Measurements from ENCODE around the gene OPCML.

The OPCML gene

DNA sequence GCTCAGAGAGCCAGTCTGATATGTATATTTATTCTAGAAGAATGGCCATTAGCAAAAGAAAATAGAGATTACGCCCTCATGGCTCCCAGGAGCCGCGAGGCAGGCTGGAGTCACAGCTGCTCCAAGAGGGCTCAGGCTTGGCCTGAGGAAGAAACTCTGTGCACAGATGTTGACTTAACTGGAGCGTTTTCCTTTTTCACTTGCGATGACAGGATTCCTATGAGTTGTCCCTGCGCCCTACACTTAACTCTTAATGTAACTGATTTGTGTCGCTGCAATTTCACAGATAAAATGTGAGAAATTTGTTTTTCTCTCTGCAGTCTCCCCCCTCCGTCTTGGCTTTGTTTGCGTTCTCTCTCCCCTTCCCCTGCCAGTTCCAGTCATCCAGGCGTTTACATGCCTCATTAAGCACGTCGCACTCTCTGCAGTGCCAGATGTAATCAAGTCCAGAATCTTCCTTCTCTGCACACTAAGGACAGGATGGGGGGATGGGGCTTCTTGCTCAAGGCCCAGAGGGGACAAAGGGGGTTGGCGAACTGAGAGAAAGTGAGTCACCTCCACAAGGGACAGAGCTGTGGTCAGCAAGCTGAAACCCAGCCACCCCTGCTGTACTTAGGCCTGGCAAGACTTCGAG, 1101.8 kb downstream of the OPCML start:
- TF ChIP-seq CTCF (conservative IDR thresholded peaks at IDR 0.05) = no peak
- peak overlapping the region; percentile 21; the same call in 1 of the 2 replicates for H3K27ac ChIP-seq

- TF ChIP-seq CTCF (conservative IDR thresholded peaks at IDR 0.05) = no peak
- no peak overlapping the region; the same call in 1 of the 2 replicates for H3K27ac ChIP-seq
Observed at GRCh38 chr11:132429685-132430084, 1102.6 kb downstream of the OPCML start.

DNA sequence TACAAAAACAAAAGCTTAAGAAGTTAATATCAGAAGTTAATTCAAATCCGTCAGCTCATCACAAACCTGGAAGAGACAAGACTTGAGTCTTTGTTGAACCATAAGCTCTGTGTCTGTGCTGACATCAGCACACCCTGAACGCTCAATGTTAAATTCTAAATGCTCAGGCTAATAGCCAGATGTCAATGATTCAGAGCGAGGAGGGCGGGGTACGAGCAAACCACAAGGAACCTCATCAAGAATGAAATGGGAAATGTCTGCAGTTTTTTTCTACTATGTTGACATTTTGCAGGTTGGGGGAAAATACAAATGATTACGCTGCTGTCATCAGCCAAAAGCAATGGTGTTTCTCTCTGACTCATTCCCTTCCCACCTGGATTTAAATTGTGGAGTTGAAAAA, 1104.7 kb downstream of the OPCML start:
- TF ChIP-seq CTCF (conservative IDR thresholded peaks at IDR 0.05) = no peak
- H3K27ac ChIP-seq = no peak overlapping the region

- no peak overlapping the region for H3K27ac ChIP-seq
- no peak for TF ChIP-seq CTCF (conservative IDR thresholded peaks at IDR 0.05)
Observed at GRCh38 chr11:132424433-132424832, 1107.9 kb downstream of the OPCML start.

- H3K27ac ChIP-seq = no peak overlapping the region
- TF ChIP-seq CTCF (conservative IDR thresholded peaks at IDR 0.05) = no peak
Observed at GRCh38 chr11:132423266-132423665, 1109.0 kb downstream of the OPCML start.

GRCh38 chr11:132422722-132423121, 1109.6 kb downstream of the OPCML start:
- H3K27ac ChIP-seq = no peak overlapping the region
- no peak for TF ChIP-seq CTCF (conservative IDR thresholded peaks at IDR 0.05)

DNA sequence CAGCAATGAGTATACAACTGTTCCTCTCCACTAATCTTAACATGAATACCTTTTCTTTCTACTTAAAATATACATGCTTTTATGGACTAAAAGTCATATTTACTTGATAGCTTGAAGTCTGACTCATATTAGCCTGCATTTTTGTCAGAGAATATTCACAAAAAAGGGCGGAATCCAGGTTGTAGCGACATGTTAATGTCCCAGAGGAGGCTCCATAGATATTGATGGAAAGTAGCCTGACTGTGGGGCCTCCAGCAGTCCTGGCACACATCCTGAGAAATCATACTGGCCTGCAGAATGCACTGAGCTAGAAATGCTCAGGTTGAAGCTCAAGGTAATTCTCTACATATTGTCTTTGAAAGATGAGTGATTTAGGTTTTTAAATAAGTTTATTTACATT, 1110.7 kb downstream of the OPCML start:
- H3K27ac ChIP-seq = no peak overlapping the region
- TF ChIP-seq CTCF (conservative IDR thresholded peaks at IDR 0.05) = no peak

Measured in VCaP (cell line).